Aorta (tissue), 5 donors: ENCODE data around the gene GGT6. TPM values are rescaled to one million over a fixed set of nuclear protein-coding genes. Genes with fewer than 3 reads are reported as not detected.
A peak's percentile ranks its signal among the peaks of the same experiment; 100 is the strongest.

Source experiments
- ATAC-seq: fragments of 200-7000 bp; cut with Tn5 transposase; one replicate; pipeline ENCODE4 v1.9.1; 2022; ENCODE audit warnings: moderate library complexity; ENCODE audit not compliant: low FRiP score
- DNase-seq, 2 donors: peaks; one replicate each; pipeline ENCODE4 v3.0.0-alpha.2; 2020
- H3K27ac ChIP-seq, 2 donors: one replicate each; pipeline ENCODE4 v1.5.1; 2013; ENCODE audit warnings: low read length in 2 of 2, mild to moderate bottlenecking in 2 of 2, moderate library complexity in 2 of 2, control low read depth in 1 of 2, inconsistent platforms in 1 of 2, low read depth in 1 of 2
- H3K27me3 ChIP-seq, 2 donors: one replicate each; pipeline ENCODE4 v1.6.1; 2013; ENCODE audit warnings: control low read depth in 1 of 2, low read length in 1 of 2, mild to moderate bottlenecking in 1 of 2, moderate library complexity in 1 of 2; ENCODE audit not compliant: insufficient read depth in 2 of 2, control insufficient read depth in 1 of 2
- H3K36me3 ChIP-seq, 2 donors: one replicate each; pipeline ENCODE4 v1.6.1; 2013; ENCODE audit warnings: control low read depth in 1 of 2, low read length in 1 of 2, mild to moderate bottlenecking in 1 of 2; ENCODE audit not compliant: insufficient read depth in 2 of 2, control insufficient read depth in 1 of 2
- H3K4me1 ChIP-seq, 2 donors: one replicate each; pipeline ENCODE4 v1.6.1; 2013; ENCODE audit warnings: low read length in 2 of 2, control low read depth in 1 of 2, mild to moderate bottlenecking in 1 of 2, moderate library complexity in 1 of 2; ENCODE audit not compliant: insufficient read depth in 2 of 2, control insufficient read depth in 1 of 2
- H3K4me3 ChIP-seq, 2 donors: one replicate each; pipeline ENCODE4 v1.5.1; 2013; ENCODE audit warnings: low read length in 2 of 2, control low read depth in 1 of 2, mild to moderate bottlenecking in 1 of 2
- H3K9me3 ChIP-seq: one replicate; pipeline ENCODE4 v1.6.1; 2013; ENCODE audit warnings: mild to moderate bottlenecking, low read length; ENCODE audit not compliant: control insufficient read depth
- WGBS, 2 donors: extraction: QIAGEN DNeasy Blood & Tissue Kit; methylation state at CpG; one replicate each; pipeline ENCODE4 v1.1.7; 2013; 5-methylcytosine and 5-hydroxymethylcytosine counted together
- intact Hi-C, 2 donors: fragments of 100-400 bp; cut with DNase I; formaldehyde crosslinking; loops; one replicate each; pipeline versions ENCODE4 v1.14.2 to v1.15.0; 2022
- polyA plus RNA-seq, 2 donors: library from polyadenylated mRNA; stranded (reverse); fragments of 200-250 nt; gene quantifications; one replicate each; pipeline ENCODE4 v1.2.3, GENCODE V29; 2013
- total RNA-seq, 2 donors: library from RNA; stranded (reverse); fragmentation: NEBNext Ultra II Directional; extraction: Animal tissue kit (Norgen Biotek cat#: 25700); gene quantifications; one replicate each; pipeline ENCODE4 v1.2.1, GENCODE V29; 2021
- donor health status: healthy with polysubstance abuse.
- donor health status: Bipolar disorder and iron deficiency.
- donor health status: DM: no; HTN: no; CAD: no.
- donor health status: DM: no; HTN: no; CAD: no.
- donor health status: DM: yes; HTN: yes; CAD: no.

The GGT6 gene
- total and polyA plus RNA-seq, 4 donors, result 3.5 TPM; not detected in 3

DNA sequence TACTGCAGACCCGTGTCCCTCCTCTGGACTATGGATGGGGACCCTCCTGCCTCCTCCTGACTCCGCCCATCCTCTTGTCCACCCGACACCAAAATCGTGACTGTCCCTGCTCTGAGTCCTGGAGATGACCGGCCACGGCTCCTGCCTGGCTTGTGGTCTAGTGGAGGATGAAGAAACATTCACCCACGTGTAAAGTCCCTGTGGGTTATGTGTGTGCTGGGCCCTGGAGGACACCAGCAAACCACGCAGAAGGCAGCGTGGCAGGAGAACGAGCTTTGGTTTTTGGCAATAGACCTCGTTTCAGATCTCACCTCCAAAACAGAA lies 49.8 kb downstream of the GGT6 start:
- DNase-seq (no peak), ATAC-seq (no peak)
- Histone ChIP-seq H3K27me3 (no peaks in the 10 kb centered on the region), H3K4me1 (no peaks in the 10 kb centered on the region), H3K9me3 (no peaks in the 10 kb centered on the region), H3K36me3 (no peaks in the 10 kb centered on the region), H3K4me3 (no peak overlapping the region), H3K27ac (no peak overlapping the region)
- intact Hi-C loops, result no loop called here
- WGBS, 2 donors, result 82 to 87% methylated on average over 11 of the region's 11 CpGs

GRCh38 chr17:4509923-4510617 lies 50.3 kb downstream of the GGT6 start:
- peak; percentile 80 for ATAC-seq
- intact Hi-C loops, result no loop called here
- Histone ChIP-seq H3K4me1 (no peaks in the 10 kb centered on the region), H3K9me3 (no peaks in the 10 kb centered on the region), H3K27me3 (no peaks in the 10 kb centered on the region), H3K4me3 (no peak overlapping the region), H3K36me3 (no peaks in the 10 kb centered on the region), H3K27ac (peak overlapping the region in 1 of 2 donors; percentile 35)
- 30 to 50% methylated on average over 21 of the region's 21 CpGs for WGBS, 2 donors
- peak; percentile 89 to 95 for DNase-seq

DNA sequence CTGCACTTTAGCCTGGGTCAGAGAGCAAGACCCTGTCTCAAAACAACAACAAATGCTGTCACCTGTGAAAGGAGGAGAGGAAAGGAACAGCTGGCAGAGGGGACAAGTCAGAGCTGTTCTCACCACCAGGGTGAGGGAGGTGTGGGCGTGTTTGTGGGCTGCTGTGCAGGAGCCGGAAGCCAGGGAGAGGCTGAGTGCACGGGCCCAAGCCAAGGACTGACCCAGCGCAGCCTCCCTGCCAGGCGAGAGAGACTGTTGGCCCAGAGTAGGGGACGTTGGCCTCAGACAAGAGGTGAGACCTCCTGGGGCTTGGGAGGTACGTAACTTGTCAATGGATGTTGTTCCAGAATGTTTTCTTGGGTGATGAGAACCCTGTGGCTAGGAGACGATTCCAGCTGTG lies 51.0 kb downstream of the GGT6 start:
- H3K27ac ChIP-seq, result peak overlapping the region; percentile 26 to 54
- ATAC-seq (peak; percentile 61), DNase-seq (peak; percentile 75 to 91)
- 11 to 29% methylated on average over 8 of the region's 8 CpGs for WGBS, 2 donors
- H3K27me3 ChIP-seq, result no peaks in the 10 kb centered on the region
- no peak overlapping the region for H3K4me3 ChIP-seq
- H3K36me3 ChIP-seq, result no peaks in the 10 kb centered on the region
- intact Hi-C loops, result no loop called here
- no peaks in the 10 kb centered on the region for H3K4me1 ChIP-seq
- H3K9me3 ChIP-seq, result no peaks in the 10 kb centered on the region

DNA sequence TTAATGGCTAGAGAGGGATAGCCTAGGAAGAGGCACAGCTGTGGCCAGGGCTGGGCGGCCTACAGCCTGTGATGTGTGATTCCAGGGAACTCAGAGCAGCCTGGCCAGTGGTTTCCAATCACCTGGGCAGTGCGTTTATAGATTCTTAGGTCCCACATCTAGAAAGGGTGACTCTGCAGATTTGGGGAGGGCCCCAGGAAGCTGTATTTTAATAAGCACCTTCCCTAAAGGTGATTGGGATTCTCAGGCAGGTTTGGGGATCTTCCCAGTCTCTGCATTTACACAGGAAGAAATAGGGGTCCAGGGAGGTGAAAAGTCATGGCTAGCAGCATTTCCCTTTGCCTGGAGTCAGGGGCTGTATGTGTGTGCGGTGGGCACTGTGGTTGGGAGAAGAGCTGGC lies 52.2 kb downstream of the GGT6 start:
- DNase-seq (no peak), ATAC-seq (no peak)
- no peaks in the 10 kb centered on the region for H3K4me1 ChIP-seq
- no peak overlapping the region for H3K27ac ChIP-seq
- no peaks in the 10 kb centered on the region for H3K27me3 ChIP-seq
- no peaks in the 10 kb centered on the region for H3K9me3 ChIP-seq
- intact Hi-C loops, result no loop called here
- no peaks in the 10 kb centered on the region for H3K36me3 ChIP-seq
- H3K4me3 ChIP-seq, result no peak overlapping the region
- 94 to 98% methylated on average over 3 of the region's 3 CpGs for WGBS, 2 donors

DNA sequence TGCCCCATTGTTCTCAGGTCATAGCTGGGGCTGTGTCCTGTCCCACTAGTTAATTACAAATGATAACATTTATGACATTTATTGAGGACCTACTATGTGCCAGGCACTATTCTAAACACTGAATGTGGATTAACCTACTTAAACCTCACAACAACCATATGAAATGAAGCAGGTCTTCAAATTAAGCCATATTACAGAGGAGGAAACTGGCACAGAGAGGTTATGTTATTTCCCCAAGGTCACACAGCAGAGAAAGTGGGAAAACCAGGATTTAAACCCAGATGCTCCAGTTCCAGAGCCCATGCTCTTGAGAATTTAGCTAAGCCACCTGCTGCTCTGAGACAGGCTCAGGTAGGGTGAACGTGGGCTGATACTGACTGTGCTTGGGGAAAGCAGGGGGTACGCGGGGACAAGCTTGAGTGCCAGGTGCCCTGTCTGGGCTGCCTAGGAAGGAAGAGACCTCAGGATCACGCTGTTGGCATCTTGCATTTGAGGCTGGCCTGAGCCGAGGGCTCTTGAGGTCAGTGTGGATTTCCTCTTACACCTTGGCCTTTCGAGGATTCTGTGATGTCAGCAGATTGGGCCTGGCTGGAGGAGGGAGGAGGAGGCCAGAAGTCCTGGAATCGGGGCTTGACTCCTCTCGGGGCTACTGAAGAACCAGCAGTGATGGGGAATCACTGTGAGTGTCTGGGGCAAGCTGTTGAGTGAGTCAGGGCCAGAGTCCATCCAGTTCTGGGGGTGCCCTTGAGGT lies 52.8 kb downstream of the GGT6 start:
- WGBS, 2 donors, result 81 to 87% methylated on average over 8 of the region's 8 CpGs
- Histone ChIP-seq H3K4me3 (no peak overlapping the region), H3K9me3 (no peaks in the 10 kb centered on the region), H3K27me3 (no peaks in the 10 kb centered on the region), H3K36me3 (no peaks in the 10 kb centered on the region), H3K27ac (no peak overlapping the region), H3K4me1 (no peaks in the 10 kb centered on the region)
- DNase-seq (no peak), ATAC-seq (no peak)
- intact Hi-C loops, result no loop called here

Other genes with a start within 250 kb of the GGT6 start
- gene UBE2G1, start 193.9 kb downstream of the GGT6 start, total RNA-seq, result 10 to 100 TPM; 48.3 TPM
- gene UBE2G1, start 193.9 kb downstream of the GGT6 start, polyA plus RNA-seq, result 10 to 100 TPM; 15.5 to 20.4 TPM
- 1 to 10 TPM in 1 of 2 donors, under 1 TPM in 1; 0.19 to 1.2 TPM for gene SPNS3, start 126.6 kb downstream of the GGT6 start, total RNA-seq
- under 1 TPM in 1 of 2 donors, not detected in 1; 0.25 TPM for gene SPNS3, start 126.6 kb downstream of the GGT6 start, polyA plus RNA-seq
- gene SPNS2, start 61.7 kb downstream of the GGT6 start, total RNA-seq, result 10 to 100 TPM; 31.3 to 56.2 TPM
- gene SPNS2, start 61.7 kb downstream of the GGT6 start, polyA plus RNA-seq, result 1 to 10 TPM; 2.3 to 3.1 TPM
- 10 to 100 TPM; 35.2 to 36.6 TPM for gene MYBBP1A, start 5.2 kb downstream of the GGT6 start, total RNA-seq
- 10 to 100 TPM in 1 of 2 donors, 1 to 10 TPM in 1; 8.0 to 37.6 TPM for gene MYBBP1A, start 5.2 kb downstream of the GGT6 start, polyA plus RNA-seq
- 1 to 10 TPM in 1 of 2 donors, under 1 TPM in 1; 0.49 to 1.7 TPM for gene SMTNL2, start 24.0 kb upstream of the GGT6 start, total RNA-seq
- gene SMTNL2, start 24.0 kb upstream of the GGT6 start, polyA plus RNA-seq, result not detected
- not detected for gene ALOX15, start 81.1 kb upstream of the GGT6 start, total RNA-seq
- not detected for gene ALOX15, start 81.1 kb upstream of the GGT6 start, polyA plus RNA-seq
- 10 to 100 TPM; 34.6 to 49.4 TPM for gene PELP1, start 143.6 kb upstream of the GGT6 start, total RNA-seq
- 10 to 100 TPM; 11.0 to 39.2 TPM for gene PELP1, start 143.6 kb upstream of the GGT6 start, polyA plus RNA-seq
- 100 to 1,000 TPM in 1 of 2 donors, 10 to 100 TPM in 1; 71.8 to 119 TPM for gene ARRB2, start 150.1 kb upstream of the GGT6 start, total RNA-seq
- gene ARRB2, start 150.1 kb upstream of the GGT6 start, polyA plus RNA-seq, result 10 to 100 TPM; 23.2 to 55.2 TPM
- gene MED11, start 170.9 kb upstream of the GGT6 start, total RNA-seq, result 10 to 100 TPM in 1 of 2 donors, 1 to 10 TPM in 1; 7.9 to 16.7 TPM
- 10 to 100 TPM; 26.2 to 41.1 TPM for gene MED11, start 170.9 kb upstream of the GGT6 start, polyA plus RNA-seq
- 1 to 10 TPM; 2.1 to 7.7 TPM for gene ZMYND15, start 179.3 kb upstream of the GGT6 start, total RNA-seq
- 1 to 10 TPM in 1 of 2 donors, under 1 TPM in 1; 0.87 to 1.0 TPM for gene ZMYND15, start 179.3 kb upstream of the GGT6 start, polyA plus RNA-seq
- 10 to 100 TPM; 35.9 to 64.0 TPM for gene CXCL16, start 179.4 kb upstream of the GGT6 start, total RNA-seq
- 10 to 100 TPM; 11.0 to 33.7 TPM for gene CXCL16, start 179.4 kb upstream of the GGT6 start, polyA plus RNA-seq
- not detected for gene TM4SF5, start 211.3 kb upstream of the GGT6 start, total RNA-seq
- 10 to 100 TPM in 1 of 2 donors, not detected in 1; 18.4 TPM for gene TM4SF5, start 211.3 kb upstream of the GGT6 start, polyA plus RNA-seq
- 10 to 100 TPM in 1 of 2 donors, 1 to 10 TPM in 1; 6.6 to 19.3 TPM for gene VMO1, start 225.8 kb upstream of the GGT6 start, total RNA-seq
- gene VMO1, start 225.8 kb upstream of the GGT6 start, polyA plus RNA-seq, result 10 to 100 TPM in 1 of 2 donors, 1 to 10 TPM in 1; 1.5 to 15.5 TPM
- gene GLTPD2, start 228.4 kb upstream of the GGT6 start, total RNA-seq, result not detected
- 1 to 10 TPM in 1 of 2 donors, not detected in 1; 3.4 TPM for gene GLTPD2, start 228.4 kb upstream of the GGT6 start, polyA plus RNA-seq
- 10 to 100 TPM; 78.3 to 91.8 TPM for gene PSMB6, start 235.6 kb upstream of the GGT6 start, total RNA-seq
- 100 to 1,000 TPM; 171 to 186 TPM for gene PSMB6, start 235.6 kb upstream of the GGT6 start, polyA plus RNA-seq
- 10 to 100 TPM; 25.3 to 65.0 TPM for gene PLD2, start 246.6 kb upstream of the GGT6 start, total RNA-seq
- 10 to 100 TPM in 1 of 2 donors, 1 to 10 TPM in 1; 8.8 to 32.9 TPM for gene PLD2, start 246.6 kb upstream of the GGT6 start, polyA plus RNA-seq